Raji (cell line): ENCODE measurements around the gene CHCHD3.

Experiments
- POLR2A ChIP-seq: IDR thresholded peaks from 2 replicates; pipeline ENCODE4 v1.6.1; 2011; ENCODE audit warnings: low read depth, low read length, control low read depth; ENCODE audit not compliant: insufficient read depth

The CHCHD3 gene

DNA sequence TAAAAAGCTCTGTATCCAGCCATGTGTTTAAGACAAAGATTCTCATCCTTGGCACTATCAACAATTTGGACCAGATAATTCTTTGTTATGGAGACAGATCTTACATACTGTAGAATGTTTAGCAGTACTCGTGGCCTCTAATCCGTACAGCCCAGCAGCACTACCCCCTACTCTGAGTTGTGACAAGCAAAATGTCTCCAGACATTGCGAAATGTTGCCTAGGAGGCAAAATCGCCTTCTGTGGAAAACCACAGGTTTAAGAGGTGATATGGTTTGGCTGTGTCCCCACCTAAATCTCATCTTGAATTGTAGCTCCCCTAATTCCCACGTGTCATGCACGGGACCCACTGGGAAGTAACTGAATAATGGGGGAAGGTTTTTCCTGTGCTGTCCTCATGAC is 186.7 kb downstream of the CHCHD3 start:
- no peak for TF ChIP-seq POLR2A

DNA sequence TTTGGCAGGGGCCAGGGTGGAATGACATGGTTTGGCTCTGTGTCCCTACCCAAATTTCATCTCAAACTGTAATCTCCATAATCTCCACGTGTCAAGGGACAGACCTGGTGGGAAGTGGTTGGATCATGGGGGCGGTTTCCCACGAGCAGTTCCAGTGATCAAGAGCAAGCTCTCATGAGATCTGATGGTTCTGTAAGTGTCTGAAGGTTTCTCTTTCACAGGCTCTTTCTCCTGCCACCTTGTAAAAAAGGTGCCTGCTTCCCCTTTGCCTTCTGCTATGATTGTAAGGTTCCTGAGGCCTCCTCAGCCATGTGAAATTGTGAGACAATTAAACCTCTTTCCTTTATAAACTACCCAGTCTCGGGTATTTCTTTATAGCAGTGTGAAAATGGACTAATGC is 188.3 kb downstream of the CHCHD3 start:
- no peak for TF ChIP-seq POLR2A

DNA sequence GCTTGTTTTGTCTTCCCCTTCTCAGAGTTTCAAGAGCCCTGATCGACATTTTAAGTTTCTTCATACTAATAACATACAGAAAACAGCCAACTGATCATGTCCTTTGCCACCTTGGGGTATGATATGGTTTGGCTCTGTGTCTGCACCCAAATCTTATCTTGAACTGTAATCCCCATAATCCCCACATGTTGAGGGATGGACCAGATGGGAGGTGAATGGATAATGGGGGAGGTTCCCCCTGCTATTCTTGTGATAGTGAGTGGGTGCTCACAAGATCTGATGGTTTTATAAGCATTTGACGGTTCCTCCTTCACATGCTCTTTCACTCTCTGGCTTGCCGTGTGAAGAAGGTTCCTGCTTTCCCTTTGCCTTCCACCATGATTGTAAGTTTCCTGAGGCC is 190.3 kb downstream of the CHCHD3 start:
- TF ChIP-seq POLR2A, result no peak

DNA sequence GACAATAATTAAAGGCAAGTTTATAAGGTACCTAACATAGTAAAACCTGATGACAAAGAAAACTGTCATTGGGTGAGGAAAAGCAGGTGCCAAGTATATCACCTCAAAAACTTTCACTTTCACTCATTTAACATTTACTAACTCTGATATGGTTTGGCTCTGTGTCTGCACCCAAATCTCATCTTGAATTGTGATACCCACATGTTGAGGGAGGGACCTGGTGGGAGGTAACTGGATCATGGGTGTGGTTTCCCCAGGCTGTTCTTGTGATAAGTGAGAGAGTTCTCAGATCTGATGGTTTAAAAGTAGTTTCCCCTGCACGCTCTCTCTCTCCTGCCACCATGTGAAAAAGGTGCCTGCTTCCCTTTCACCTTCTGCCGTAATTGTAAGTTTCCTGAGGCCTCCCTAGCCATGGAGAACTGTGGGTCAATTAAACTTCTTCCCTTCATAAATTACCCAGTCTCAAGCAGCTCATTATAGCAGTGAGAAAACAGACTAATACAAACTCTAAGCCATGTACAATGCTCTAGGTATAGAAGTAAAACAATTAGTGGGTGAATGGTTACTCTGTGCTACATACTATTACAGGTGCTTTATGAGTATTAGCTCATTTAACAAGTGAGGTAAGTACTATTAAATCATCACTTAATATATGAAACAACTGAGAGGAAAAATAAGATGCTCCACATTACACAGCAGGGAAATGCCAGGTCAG is 199.0 kb downstream of the CHCHD3 start:
- no peak for TF ChIP-seq POLR2A

DNA sequence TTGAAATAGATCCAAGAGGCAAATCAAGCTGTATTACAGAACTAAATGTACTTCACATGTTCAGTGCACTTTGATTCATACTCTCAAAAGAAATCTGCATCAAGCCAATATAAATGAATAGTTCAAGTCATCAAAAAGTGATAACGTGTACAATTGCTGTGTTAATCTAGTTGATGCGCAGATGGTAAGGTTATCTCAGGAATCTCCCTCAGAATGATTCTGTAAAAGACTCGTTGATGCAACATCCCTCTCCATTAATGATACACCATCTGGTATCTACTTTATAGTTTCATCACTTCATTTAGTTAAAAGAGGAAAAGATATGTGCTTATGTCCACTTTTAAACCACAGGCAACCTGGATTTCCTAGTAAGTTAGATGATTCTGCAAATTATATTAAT is 200.6 kb downstream of the CHCHD3 start:
- TF ChIP-seq POLR2A, result no peak

DNA sequence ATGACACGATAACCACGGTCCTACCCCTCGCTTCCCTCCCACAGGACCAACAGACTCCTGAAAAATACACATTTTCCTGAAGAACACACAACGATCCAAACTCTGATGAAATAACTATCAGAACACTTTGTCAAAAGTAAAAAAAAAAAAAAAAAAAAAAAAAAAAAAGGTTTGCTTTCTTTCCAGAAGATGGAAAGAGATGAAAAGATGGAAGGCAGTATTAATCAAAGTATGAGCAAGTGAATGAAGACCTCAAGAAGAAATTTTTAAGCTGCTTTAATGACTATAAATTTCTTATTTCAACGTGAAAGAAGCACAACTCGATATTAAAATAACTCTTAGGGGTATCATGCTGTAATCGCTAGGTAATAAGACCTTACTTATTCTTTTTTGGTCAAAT is 202.3 kb downstream of the CHCHD3 start:
- no peak for TF ChIP-seq POLR2A

DNA sequence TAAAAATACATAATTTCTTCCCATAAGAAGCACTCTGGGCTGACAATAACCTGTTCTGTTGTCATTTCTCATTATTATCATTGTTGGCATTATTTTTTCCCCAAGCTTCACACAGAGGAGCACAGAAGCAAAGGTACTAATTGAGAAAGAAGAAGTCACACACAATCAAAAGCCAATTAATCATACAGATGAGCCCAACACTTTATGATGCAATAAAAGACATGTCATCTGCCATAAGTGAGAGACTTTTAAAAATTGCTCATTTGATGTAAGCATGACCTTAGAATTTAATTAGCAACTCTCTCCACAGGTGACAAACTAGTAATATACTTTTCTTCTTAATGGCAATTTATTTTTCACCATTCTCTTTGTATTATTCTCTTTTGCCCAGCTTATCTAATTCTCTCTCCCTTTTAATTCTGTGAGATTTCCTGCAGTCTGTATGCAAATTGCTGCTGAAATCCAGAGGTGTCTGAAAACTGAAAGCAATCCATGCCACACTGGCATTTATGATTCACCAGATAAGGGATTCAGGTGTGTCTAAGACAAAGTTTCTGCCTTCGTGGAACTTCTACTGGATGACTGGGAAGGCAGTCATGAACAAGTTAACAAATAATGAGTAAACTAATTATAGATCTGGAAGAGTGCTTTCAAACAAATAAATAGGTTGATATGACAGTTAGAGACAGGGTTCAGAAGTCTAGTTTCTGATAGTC is 203.5 kb downstream of the CHCHD3 start:
- TF ChIP-seq POLR2A, result no peak

DNA sequence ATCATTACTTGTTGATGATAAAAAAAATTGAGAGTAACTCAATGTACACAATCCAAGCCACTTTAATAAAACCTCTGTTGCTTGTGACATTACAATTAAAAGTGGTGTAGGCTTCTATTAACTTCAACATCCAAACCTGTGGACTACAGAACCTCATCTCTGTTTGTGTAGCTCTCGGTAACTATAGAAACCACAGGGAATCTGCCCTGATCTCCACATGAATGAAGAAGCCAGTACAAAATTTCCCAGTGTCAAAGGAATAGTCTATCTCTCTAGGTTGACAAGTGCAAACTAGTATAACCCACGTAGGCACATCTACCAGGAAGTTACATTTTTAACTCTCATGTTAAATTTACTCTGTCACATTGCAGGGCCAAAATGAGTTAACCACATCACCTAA is 204.3 kb downstream of the CHCHD3 start:
- no peak for TF ChIP-seq POLR2A

DNA sequence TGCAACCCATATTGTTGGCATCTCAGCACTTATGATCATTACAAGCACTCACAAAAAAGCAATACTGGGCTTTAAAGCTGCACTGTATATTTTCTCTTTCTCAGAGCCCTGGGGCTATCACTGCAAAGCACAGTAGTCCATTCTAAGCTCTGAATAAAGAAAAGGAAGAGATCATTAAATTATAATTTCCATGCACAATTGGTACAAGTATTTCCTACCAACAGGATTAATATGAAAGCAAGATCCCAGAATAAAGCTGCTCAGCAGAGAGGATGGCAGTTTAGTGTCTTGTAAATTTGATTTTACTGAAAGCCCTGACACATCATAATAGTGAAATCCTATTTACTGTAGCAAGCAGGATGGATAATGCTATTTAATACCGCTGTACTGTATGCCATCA is 205.3 kb downstream of the CHCHD3 start:
- no peak for TF ChIP-seq POLR2A

DNA sequence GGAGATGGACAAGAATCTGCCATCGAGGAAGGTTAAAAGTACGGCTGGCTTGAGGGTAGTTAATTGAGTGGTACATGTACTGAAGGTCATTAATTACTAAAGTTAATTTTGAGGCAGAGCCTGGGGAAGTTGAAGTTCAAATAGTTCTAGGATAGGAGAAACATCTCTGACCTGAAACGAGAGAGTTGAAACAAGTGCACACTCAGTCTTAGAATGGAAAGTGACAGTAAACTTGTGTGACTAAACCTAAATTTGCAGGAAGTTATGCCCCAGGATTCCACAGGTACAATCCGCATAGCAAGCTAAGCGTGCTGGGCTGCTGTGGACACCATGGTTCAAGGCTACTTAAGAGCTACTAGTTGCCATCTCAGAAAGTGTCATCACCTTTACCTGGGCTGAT is 209.9 kb downstream of the CHCHD3 start:
- no peak for TF ChIP-seq POLR2A

DNA sequence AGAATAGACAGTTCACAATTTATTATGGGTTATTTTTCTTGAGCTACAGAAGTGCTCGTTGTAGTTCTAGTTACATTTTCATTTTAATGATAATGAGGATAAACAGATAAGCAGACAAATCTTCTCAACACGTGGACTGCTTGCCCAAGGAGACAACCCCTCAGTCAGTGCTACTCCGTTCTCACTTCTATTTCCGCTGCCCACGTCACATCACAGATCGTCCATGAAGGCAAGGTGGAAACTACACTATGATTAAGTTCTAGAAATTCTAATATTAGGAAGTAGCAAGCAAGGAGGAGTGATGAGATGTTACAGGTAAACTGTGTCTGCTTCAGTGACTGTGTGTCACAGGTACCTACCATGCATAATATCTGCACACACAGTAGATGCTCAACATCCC is 210.5 kb downstream of the CHCHD3 start:
- no peak for TF ChIP-seq POLR2A

DNA sequence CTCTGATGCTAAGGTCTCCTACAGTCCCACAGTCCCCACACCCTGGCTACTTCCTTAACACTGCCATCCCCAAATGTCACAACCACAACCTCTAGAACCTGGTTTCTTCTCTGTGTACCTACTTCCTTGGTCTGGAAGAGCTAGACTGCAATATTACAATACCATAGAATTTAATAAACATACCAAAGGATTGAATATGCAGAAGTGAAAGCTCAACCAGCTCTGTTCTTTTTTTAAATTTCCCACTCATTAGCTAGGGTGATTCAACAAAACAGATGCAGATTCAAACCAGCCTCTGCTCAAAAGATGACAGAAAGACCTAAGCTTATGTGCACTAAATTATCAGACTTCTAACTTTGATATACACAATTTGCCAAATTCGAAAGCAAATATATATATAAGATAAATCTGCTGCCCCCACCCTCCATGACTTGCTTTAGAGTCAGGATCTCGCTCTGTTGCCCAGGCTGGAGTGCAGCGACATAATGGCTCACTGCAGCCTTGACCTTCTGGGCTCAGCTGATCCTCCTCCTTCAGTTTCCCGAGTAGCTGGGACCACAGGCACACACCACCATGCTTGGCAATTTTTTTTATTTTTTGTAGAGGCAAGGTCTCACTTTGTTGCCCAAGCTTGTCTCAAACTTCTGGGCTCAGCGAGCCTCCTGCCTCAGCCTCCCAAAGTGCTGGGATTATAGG is 212.6 kb downstream of the CHCHD3 start:
- TF ChIP-seq POLR2A, result no peak

DNA sequence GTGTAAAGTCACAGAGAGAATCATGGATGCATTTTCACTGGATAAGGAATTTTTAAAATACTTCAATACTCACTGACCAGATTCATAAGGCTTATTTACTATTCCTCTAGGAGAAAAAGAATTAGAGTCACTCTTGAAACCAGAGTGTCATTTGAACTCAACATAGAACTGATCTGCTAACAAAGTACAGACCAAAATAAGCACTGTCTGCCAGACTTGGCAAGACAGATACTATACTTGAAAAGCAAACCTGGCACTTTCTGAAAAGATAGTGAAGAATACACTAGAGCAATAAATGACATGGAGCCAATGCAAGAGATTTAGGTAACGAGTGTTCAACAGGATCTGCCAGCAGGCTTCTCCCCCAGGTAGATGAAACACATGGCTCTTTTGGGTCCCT is 215.3 kb downstream of the CHCHD3 start:
- no peak for TF ChIP-seq POLR2A

DNA sequence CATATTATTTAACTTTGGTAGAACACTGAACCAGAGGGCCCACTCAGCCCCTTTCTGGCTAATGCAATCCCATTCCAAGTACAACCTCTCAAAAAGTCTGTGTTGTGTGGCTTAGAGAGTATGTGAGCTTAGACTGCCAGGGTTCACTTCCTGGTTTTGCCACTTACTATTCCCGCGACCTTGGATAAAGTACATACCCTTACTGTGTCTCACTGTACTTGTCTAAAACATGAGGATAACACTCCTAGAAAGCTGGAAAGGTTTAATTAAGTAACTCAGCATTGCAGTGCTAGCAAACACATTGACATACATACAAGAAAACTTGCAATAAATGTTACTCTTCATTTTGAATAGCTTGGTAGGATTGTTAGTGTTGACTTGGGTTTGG is 215.8 kb downstream of the CHCHD3 start:
- TF ChIP-seq POLR2A, result no peak

DNA sequence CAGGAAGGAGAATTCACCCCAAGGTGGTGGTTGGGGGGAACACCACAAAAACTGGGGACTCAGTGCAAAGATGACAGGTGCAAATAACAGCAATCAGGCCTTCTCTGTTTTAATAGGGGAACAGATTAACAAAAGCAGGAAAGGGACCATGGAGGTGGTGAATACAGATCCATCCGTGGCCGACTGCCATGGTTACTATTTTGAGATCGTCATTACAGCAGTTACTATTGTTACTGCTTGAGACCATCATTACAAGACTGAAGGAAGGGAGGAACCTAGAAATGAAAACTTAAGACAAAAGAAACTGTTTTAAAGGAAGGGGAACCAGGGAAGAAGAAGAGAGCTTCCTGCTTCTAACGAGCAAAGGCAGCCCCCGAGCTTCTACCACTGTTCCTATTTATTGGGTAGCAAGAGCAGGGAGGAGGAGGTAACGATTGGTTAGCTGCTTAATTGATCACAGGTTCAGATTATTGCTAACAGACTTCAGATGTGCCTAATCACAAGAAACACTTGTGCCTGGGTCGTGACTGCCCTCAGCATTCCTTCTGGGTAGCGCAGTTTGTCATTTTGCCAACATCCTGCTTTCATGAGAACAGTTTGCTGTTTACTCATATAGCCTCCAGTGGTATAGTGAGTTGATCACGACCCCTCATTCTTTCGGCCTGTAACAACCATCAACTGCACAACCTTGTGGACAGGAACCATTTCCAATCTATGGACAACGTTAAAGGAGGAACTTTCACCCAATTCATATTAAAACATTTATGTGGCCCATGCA is 216.3 kb downstream of the CHCHD3 start:
- no peak for TF ChIP-seq POLR2A
